RWPE2 (cell line): ENCODE results near the gene TBX21.

Source experiments
- ATAC-seq: fragments of 200-7000 bp; cut with Tn5 transposase; 3 replicates; pipeline ENCODE4 v1.9.1; 2021; ENCODE audit warnings: low read depth
- DNase-seq: peaks from one replicate; pipeline ENCODE4 v3.0.0-alpha.2; 2020; ENCODE audit warnings: low spot score
- H3K27ac ChIP-seq: fragments of 450-650 bp; 2 replicates; pipeline ENCODE4 v1.5.1; 2017; ENCODE audit warnings: mild to moderate bottlenecking; ENCODE audit not compliant: poor library complexity, severe bottlenecking
- H3K27me3 ChIP-seq: fragments of 250-450 bp; sonication (Bioruptor Pico); 2 replicates; pipeline ENCODE4 v1.5.1; 2021; ENCODE audit warnings: mild to moderate bottlenecking, moderate library complexity; ENCODE audit not compliant: insufficient read depth, poor library complexity, severe bottlenecking
- H3K36me3 ChIP-seq: fragments of 250-450 bp; sonication (Bioruptor Pico); 2 replicates; pipeline ENCODE4 v1.5.1; 2020; ENCODE audit warnings: low read depth, mild to moderate bottlenecking, moderate library complexity
- H3K4me1 ChIP-seq: fragments of 250-450 bp; sonication (Bioruptor Pico); 2 replicates; pipeline ENCODE4 v1.5.1; 2021; ENCODE audit warnings: mild to moderate bottlenecking, moderate library complexity; ENCODE audit not compliant: insufficient read depth, poor library complexity, severe bottlenecking
- H3K4me3 ChIP-seq: fragments of 250-450 bp; sonication (Bioruptor Pico); 2 replicates; pipeline ENCODE4 v1.5.1; 2021; ENCODE audit warnings: mild to moderate bottlenecking, moderate library complexity; ENCODE audit not compliant: severe bottlenecking
- H3K9me3 ChIP-seq: fragments of 250-450 bp; sonication (Bioruptor Pico); 2 replicates; pipeline ENCODE4 v1.5.1; 2021; ENCODE audit warnings: mild to moderate bottlenecking, moderate library complexity; ENCODE audit not compliant: severe bottlenecking
- TF ChIP-seq, protein P1 (sequence below): fragments of 450-650 bp; IDR thresholded peaks from one replicate; pipeline ENCODE4 v1.5.1; 2017; ENCODE audit warnings: mild to moderate bottlenecking, moderate library complexity; ENCODE audit not compliant: poor library complexity, severe bottlenecking

Gene TBX21

GRCh38 chr17:47686276-47686635, 46.8 kb upstream of the TBX21 start:
- Histone ChIP-seq H3K36me3 (peaks cover 48% of the 10 kb centered on the region), H3K4me3 (no peak overlapping the region), H3K27ac (peak overlapping the region; percentile 35), H3K27me3 (no peaks in the 10 kb centered on the region), H3K4me1 (no peaks in the 10 kb centered on the region), H3K9me3 (no peaks in the 10 kb centered on the region)
- DNase-seq = no peak
- TF ChIP-seq, protein P1, sequence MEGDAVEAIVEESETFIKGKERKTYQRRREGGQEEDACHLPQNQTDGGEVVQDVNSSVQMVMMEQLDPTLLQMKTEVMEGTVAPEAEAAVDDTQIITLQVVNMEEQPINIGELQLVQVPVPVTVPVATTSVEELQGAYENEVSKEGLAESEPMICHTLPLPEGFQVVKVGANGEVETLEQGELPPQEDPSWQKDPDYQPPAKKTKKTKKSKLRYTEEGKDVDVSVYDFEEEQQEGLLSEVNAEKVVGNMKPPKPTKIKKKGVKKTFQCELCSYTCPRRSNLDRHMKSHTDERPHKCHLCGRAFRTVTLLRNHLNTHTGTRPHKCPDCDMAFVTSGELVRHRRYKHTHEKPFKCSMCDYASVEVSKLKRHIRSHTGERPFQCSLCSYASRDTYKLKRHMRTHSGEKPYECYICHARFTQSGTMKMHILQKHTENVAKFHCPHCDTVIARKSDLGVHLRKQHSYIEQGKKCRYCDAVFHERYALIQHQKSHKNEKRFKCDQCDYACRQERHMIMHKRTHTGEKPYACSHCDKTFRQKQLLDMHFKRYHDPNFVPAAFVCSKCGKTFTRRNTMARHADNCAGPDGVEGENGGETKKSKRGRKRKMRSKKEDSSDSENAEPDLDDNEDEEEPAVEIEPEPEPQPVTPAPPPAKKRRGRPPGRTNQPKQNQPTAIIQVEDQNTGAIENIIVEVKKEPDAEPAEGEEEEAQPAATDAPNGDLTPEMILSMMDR = no peak
- peak; percentile 41 for ATAC-seq

- no peaks in the 10 kb centered on the region for H3K27me3 ChIP-seq
- H3K9me3 ChIP-seq = no peaks in the 10 kb centered on the region
- H3K36me3 ChIP-seq = peaks cover 43% of the 10 kb centered on the region
- DNase-seq (no peak), ATAC-seq (no peak)
- TF ChIP-seq, protein P1 = no peak
- peak overlapping the region; percentile 35 for H3K27ac ChIP-seq
- no peaks in the 10 kb centered on the region for H3K4me1 ChIP-seq
- H3K4me3 ChIP-seq = no peak overlapping the region
These were observed 46.2 kb upstream of the TBX21 start for GRCh38 chr17:47686664-47687327.

DNA sequence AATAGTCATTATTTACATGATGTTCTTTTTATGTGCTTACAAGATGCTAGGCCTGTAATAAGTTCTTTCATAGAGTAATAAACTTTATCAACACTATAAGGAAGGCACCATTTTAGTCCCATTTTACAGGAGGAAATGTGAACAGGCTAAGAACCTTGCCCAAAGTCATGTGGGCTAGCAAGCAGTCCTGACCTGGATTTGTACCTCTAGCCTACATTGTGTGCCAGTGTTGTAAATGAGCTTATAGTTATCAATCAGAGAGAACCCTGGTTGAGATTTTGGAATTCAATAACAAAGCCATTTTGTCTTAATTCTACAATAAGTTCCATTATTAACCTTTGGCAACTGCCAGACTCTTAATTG, 45.7 kb upstream of the TBX21 start:
- Histone ChIP-seq H3K36me3 (peaks cover 38% of the 10 kb centered on the region), H3K27ac (peak overlapping the region; percentile 35)
- TF ChIP-seq, protein P1 = no peak

GRCh38 chr17:47687748-47688147, 45.3 kb upstream of the TBX21 start:
- Histone ChIP-seq H3K27ac (peak overlapping the region; percentile 35), H3K36me3 (peaks cover 33% of the 10 kb centered on the region), H3K9me3 (no peaks in the 10 kb centered on the region), H3K27me3 (no peaks in the 10 kb centered on the region), H3K4me1 (no peaks in the 10 kb centered on the region), H3K4me3 (no peak overlapping the region)
- TF ChIP-seq, protein P1 = no peak
- no peak for DNase-seq
- ATAC-seq = peak; percentile 35; the same call in 2 of the 3 replicates

More for the DNA sequence above, 45.7 kb upstream of the TBX21 start:
- no peak for DNase-seq
- H3K4me1 ChIP-seq = no peaks in the 10 kb centered on the region
- H3K9me3 ChIP-seq = no peaks in the 10 kb centered on the region
- H3K27me3 ChIP-seq = no peaks in the 10 kb centered on the region
- no peak for ATAC-seq
- H3K4me3 ChIP-seq = no peak overlapping the region

DNA sequence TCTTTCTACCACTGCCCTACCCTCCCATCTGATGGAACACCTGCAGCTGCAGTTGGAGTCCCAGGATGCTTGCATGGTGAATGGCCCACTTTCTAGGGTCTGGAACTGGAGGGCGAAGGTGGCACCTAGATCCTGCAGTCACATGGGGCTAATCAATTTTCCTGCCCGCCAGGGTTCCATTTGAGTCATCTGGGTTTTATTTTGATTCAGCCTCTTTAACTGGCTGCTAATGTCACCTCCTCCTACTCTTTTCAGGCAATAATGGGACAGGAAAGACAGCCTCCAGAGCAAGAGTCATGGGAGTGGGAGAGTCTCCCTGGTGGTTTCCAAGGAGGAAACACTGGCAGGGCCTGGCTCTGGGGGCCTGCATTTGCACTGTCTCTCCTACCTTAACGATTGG, 42.9 kb upstream of the TBX21 start:
- no peak for ATAC-seq
- Histone ChIP-seq H3K27ac (no peak overlapping the region), H3K4me1 (peaks cover 5% of the 10 kb centered on the region), H3K4me3 (no peak overlapping the region), H3K36me3 (peaks cover 13% of the 10 kb centered on the region), H3K9me3 (no peaks in the 10 kb centered on the region), H3K27me3 (no peaks in the 10 kb centered on the region)
- DNase-seq = no peak
- TF ChIP-seq, protein P1 = no peak
